Adrenal gland (tissue), 5 donors: Measurements from ENCODE around the gene EFNA5.

Experiments used
- CTCF ChIP-seq, 6 experiments: fragments of 450-650 bp in 4 of 6; fragments of 200-600 bp in 2 of 6; sonication (generic) in 1 of 6; IDR thresholded peaks; 1 replicate in 5 of 6; 2 replicates in 1 of 6; pipeline versions ENCODE4 v1.5.1 to v1.8.0; 2016 to 2021; ENCODE audit warnings: antibody characterized with exemption in 6 of 6, mild to moderate bottlenecking in 2 of 6, moderate library complexity in 1 of 6
- POLR2A ChIP-seq, 2 donors: fragments of 450-650 bp; IDR thresholded peaks; one replicate each; pipeline ENCODE4 v1.6.1; 2017; ENCODE audit warnings: antibody characterized with exemption in 2 of 2, mild to moderate bottlenecking in 2 of 2, moderate library complexity in 1 of 2
- donor health status: DM: no; HTN: no; CAD: no.

DNA sequence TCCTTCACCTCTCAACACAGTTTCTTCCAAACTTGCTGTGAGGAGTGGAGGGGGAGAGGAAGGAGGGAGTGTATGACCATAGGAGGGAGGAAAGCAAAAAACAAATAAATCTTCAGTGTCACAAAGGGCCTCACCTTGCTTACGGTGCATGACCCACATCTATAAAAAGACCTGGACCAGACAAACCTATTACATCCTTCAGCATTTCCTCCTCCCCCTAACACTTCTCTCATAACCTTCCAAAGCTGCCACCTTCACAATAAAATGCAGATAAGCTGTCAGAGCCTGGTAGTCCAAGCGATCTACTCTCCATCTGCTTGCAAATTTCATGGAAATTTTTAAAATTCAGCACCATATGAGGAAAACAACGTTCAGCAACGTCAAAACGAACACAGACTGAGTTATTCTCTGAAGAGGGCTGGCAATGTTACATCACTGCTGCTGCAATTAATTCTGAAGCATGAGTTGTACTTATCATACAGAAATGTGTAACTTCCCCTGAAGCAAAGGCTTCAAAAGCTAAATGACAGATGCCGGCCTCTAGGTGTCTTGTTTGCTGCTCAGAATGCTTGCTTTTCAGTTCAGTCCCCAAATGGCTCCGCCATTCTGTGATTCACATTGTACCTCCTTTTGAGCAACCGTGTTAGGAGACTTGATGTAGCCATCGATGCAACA lies 62.9 kb downstream of the EFNA5 start:
- TF ChIP-seq CTCF (IDR thresholded peaks at IDR 0.05) (no peak), POLR2A (IDR thresholded peaks at IDR 0.05) (no peak)
